HFFc6 (cell line): Measurements from ENCODE around the gene MEI1. TPM values are rescaled to one million over a fixed set of nuclear protein-coding genes. Genes with fewer than 3 reads are reported as not detected.

ENCODE experiments used
- DNase-seq: peaks from one replicate; pipeline ENCODE4 v3.0.0-alpha.2; 2018
- H3K27ac Mint-ChIP-seq: 2 replicates; pipeline ENCODE4 v1.8.0; 2020; ENCODE audit warnings: mild to moderate bottlenecking, mixed read lengths
- H3K27me3 Mint-ChIP-seq: 2 replicates; pipeline ENCODE4 v1.8.0; 2021; ENCODE audit warnings: mild to moderate bottlenecking, moderate library complexity, mixed read lengths; ENCODE audit not compliant: insufficient read depth
- H3K36me3 Mint-ChIP-seq: 2 replicates; pipeline ENCODE4 v1.8.0; 2021; ENCODE audit warnings: low read depth, mixed read lengths
- H3K4me1 Mint-ChIP-seq: 2 replicates; pipeline ENCODE4 v1.8.0; 2020; ENCODE audit warnings: low read depth, mixed read lengths
- H3K4me3 Mint-ChIP-seq: 2 replicates; pipeline ENCODE4 v1.8.0; 2020; ENCODE audit warnings: mild to moderate bottlenecking, moderate library complexity, mixed read lengths
- H3K9me3 Mint-ChIP-seq: 2 replicates; pipeline ENCODE4 v1.8.0; 2020; ENCODE audit warnings: mild to moderate bottlenecking, mixed read lengths
- CTCF ChIP-seq: fragments of 200-600 bp; sonication (generic); IDR thresholded peaks from 2 replicates; pipeline ENCODE4 v1.5.0; 2021; ENCODE audit warnings: antibody characterized with exemption, mild to moderate bottlenecking
- total RNA-seq, 6 experiments: library from RNA; stranded (reverse); fragmentation: NEBNext Ultra II Directional; extraction: Animal tissue kit (Norgen Biotek cat#: 25700); gene quantifications; 2 replicates in 1 of 6; 3 replicates in 5 of 6; pipeline ENCODE4 v1.2.3, GENCODE V29; 2021

MEI1 gene
- total RNA-seq, 6 experiments from 2014 or later: 0.24 to 0.53 (median 0.34) TPM; not detected in 2

- Mint-ChIP-seq H3K27me3 (peaks cover 14% of the 10 kb centered on the region), H3K9me3 (no peaks in the 10 kb centered on the region), H3K36me3 (no peaks in the 10 kb centered on the region), H3K4me3 (no peak overlapping the region), H3K4me1 (peaks cover 7% of the 10 kb centered on the region; the same call in 1 of the 2 replicates), H3K27ac (no peak overlapping the region)
- DNase-seq: no peak
- TF ChIP-seq CTCF: no peak
These were observed 81.6 kb downstream of the MEI1 start for GRCh38 chr22:41780746-41781505.

- Mint-ChIP-seq H3K36me3 (no peaks in the 10 kb centered on the region), H3K4me3 (no peak overlapping the region), H3K9me3 (no peaks in the 10 kb centered on the region), H3K27me3 (peaks cover 14% of the 10 kb centered on the region), H3K4me1 (peaks cover 7% of the 10 kb centered on the region; the same call in 1 of the 2 replicates), H3K27ac (no peak overlapping the region)
- no peak for TF ChIP-seq CTCF
- DNase-seq: no peak
These were observed 82.2 kb downstream of the MEI1 start for GRCh38 chr22:41781507-41781906.

GRCh38 chr22:41782316-41782715 lies 83.0 kb downstream of the MEI1 start:
- DNase-seq: no peak
- peaks cover 7% of the 10 kb centered on the region; the same call in 1 of the 2 replicates for H3K4me1 Mint-ChIP-seq

GRCh38 chr22:41782751-41783150 lies 83.4 kb downstream of the MEI1 start:
- Mint-ChIP-seq H3K36me3 (no peaks in the 10 kb centered on the region), H3K9me3 (no peaks in the 10 kb centered on the region), H3K27ac (no peak overlapping the region), H3K27me3 (peaks cover 14% of the 10 kb centered on the region), H3K4me3 (no peak overlapping the region), H3K4me1 (peaks cover 7% of the 10 kb centered on the region; the same call in 1 of the 2 replicates)
- DNase-seq: no peak
- no peak for TF ChIP-seq CTCF

More at GRCh38 chr22:41782316-41782715, 83.0 kb downstream of the MEI1 start:
- no peak for TF ChIP-seq CTCF
- Mint-ChIP-seq H3K27me3 (peaks cover 14% of the 10 kb centered on the region), H3K4me3 (no peak overlapping the region), H3K36me3 (no peaks in the 10 kb centered on the region), H3K9me3 (no peaks in the 10 kb centered on the region), H3K27ac (no peak overlapping the region)

DNA sequence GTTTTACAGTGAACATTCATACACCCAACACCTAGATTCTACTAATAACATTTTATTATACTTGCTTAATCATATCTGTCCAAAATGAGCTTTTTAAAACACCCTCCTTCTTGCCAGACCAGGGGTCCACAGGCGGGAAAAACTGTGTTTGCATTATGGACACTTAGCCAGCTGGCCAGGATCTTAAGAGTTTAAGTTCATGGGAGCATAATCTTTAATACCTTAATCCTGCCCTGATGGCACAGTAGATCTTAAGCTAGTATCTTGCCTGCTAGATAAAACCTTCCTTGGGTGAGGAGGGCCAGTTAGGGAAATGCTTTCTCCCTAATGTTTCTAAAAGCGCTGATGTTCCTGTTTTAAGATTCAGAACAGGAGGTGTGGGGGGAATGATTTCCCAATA lies 88.0 kb downstream of the MEI1 start:
- no peak overlapping the region for H3K27ac Mint-ChIP-seq
- DNase-seq: no peak
- TF ChIP-seq CTCF: no peak
- H3K4me3 Mint-ChIP-seq: no peak overlapping the region
- H3K36me3 Mint-ChIP-seq: no peaks in the 10 kb centered on the region
- no peaks in the 10 kb centered on the region for H3K4me1 Mint-ChIP-seq
- H3K27me3 Mint-ChIP-seq: peaks cover 17% of the 10 kb centered on the region
- H3K9me3 Mint-ChIP-seq: no peaks in the 10 kb centered on the region
